Astrocyte of the spinal cord (primary cell): ENCODE data around the gene GJC2.

Source experiments
- DNase-seq: peaks from one replicate; pipeline ENCODE4 v3.0.0; 2011; ENCODE audit warnings: low read depth, low spot score
- H3K4me3 ChIP-seq: 2 replicates; pipeline ENCODE4 v1.5.1; 2011; ENCODE audit warnings: low read depth, mild to moderate bottlenecking, low read length, moderate library complexity
- CTCF ChIP-seq: IDR thresholded peaks from 2 replicates; pipeline ENCODE4 v1.5.1; 2012; ENCODE audit warnings: low read depth, mild to moderate bottlenecking, low read length, inconsistent platforms
- in situ Hi-C: cut with HindIII; loops from 2 replicates; pipeline ENCODE4 v1.10.0; 2017; ENCODE audit warnings: low sequenced_read_pairs

GJC2 gene

DNA sequence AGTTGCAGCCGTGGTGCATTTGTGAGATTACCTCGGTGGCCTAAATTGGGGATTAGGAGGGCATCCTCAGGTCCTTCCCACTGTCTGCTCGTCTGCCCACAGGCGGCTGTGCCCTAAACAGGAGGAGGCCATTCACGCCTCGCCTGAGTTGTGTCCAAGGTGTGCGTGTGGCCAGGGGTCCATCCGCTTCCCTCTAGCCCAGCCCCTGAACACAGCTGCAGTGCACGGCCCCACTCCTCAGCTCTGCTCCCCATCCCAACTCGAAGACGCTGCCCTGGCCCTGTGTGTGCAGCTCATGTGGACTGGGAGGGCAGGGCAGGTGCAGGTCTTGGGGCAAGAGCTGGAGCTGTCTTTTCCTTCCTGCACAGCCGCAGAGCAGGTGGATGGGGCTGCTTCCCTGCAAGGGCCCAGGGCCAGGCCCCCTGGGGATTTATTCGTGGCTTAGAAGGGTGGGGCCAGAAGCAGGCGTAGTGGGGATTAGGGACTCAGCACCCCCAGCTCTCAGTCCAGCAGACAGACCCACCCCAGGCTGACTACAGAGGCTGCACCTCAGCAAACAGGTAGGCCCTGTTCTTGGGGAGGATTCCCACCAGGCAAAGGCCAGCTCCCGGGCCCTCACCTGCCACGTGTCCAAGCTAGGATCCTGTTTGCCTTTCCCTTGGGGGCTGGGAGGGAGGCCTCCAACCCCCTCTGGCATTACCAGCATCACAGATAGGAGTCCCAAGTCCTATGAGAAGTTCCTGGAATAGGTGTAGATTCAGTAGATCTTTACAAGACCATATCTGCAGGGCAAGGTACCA lies 5.3 kb upstream of the GJC2 start:
- H3K4me3 ChIP-seq, result no peak overlapping the region
- no peak for TF ChIP-seq CTCF
- no peak for DNase-seq
- in situ Hi-C loops, result no loop called here

DNA sequence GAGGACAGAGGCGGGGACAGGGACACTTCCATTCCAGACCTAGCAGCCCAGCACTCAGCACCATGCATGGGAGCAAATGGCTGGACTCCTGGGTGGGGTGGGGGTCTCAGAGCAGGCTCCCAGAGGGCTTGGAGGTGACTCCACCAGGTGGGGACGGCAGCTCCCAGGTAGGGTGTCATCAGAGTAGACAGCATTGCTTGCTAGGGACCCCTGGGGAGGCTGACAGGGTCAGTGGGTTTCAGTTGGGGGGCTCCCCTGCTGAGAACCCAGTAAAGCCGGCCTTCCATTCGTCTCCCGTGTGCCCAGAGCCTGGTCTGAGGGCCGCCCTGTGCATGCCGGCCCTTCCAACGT lies 4.8 kb upstream of the GJC2 start:
- no peak for TF ChIP-seq CTCF
- no peak overlapping the region for H3K4me3 ChIP-seq
- in situ Hi-C loops, result no loop called here
- no peak for DNase-seq

- no peak for TF ChIP-seq CTCF
- no peak for DNase-seq
- in situ Hi-C loops, result no loop called here
- H3K4me3 ChIP-seq, result no peak overlapping the region
Measured at GRCh38 chr1:228145463-228146416, 4.0 kb upstream of the GJC2 start.

DNA sequence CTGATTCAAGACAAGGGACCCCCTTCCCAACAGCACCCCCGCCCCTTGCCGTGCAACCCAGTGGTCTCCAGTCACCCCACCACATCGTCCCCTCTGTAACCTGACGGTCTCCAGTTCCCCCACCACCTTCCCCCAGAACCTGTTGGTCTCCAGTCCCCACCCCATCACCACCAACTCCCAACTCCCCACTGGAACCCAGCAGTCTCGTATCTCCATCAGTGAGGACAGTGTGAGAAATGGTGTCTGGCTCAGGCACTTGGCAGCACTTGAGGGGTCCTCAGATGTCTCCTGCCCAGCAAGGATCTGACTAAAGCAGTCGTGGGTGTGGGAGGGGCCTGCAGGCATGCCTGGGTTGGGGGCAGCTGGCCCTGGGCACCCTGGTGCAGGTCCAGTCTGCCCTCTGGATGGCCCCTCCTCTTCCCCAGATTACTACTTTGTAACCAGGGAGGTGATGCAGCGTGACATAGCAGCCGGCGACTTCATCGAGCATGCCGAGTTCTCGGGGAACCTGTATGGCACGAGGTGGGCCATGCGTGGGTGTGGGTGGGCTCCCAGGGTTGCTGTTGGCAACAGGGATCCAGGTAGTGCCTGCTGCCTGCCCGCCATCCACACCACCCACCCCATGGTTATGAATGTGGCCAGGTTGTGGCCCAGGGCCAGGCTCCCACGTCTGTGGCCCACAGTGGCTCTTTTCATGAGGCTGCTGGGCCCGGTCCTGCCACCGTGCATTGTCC lies 3.1 kb upstream of the GJC2 start:
- no peak for TF ChIP-seq CTCF
- H3K4me3 ChIP-seq, result no peak overlapping the region
- DNase-seq, result no peak
- in situ Hi-C loops, result no loop called here

DNA sequence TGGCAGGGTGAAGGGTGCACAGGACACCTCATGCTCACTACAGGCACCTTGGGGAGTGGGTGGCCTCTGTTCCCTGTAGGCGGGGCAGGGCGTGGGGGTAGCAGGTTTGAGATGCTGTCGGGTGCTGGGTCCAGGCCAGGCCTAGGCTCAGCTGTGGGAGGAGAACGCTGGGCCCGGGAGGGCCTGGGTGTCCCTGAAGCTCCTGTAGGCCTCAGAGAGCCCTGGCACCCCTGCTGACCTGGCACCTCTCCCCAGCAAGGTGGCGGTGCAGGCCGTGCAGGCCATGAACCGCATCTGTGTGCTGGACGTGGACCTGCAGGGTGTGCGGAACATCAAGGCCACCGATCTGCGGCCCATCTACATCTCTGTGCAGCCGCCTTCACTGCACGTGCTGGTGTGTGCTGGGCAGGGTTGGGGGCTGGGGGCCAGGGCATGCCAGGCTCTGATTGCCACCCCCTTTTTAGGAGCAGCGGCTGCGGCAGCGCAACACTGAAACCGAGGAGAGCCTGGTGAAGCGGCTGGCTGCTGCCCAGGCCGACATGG lies 2.5 kb upstream of the GJC2 start:
- DNase-seq, result no peak
- H3K4me3 ChIP-seq, result no peak overlapping the region
- in situ Hi-C loops, result no loop called here
- TF ChIP-seq CTCF, result no peak

DNA sequence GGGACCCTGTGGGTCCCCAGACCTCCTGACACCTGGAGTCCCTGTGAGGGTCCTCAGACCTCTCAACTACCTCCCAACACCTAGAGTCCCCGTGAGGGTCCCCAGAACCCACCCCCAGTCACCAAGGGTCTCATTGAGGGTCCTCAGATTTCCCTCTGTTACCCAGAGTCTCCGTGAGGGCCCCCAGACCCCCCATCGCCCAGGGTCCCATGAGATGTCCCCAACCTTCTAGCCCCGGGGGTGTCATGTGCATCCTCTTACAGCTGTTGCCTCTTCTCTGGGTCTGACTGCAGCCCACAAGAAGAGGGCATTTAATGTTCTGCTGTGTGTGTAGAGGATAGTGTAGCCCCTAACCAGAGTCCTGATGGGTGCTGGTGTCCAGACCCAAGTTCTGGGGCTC lies 2.0 kb upstream of the GJC2 start:
- DNase-seq, result no peak
- TF ChIP-seq CTCF, result no peak
- in situ Hi-C loops, result no loop called here
- no peak overlapping the region for H3K4me3 ChIP-seq
